AG04450 (cell line): ENCODE results near the gene EPO. TPM values are rescaled to one million over a fixed set of nuclear protein-coding genes. Genes with fewer than 3 reads are reported as not detected.

Experiments
- CTCF ChIA-PET: fragments of 300-600, 350-600 bp; formaldehyde crosslinking; extraction: SDS; loops from one replicate; lab custom pipeline; 2022; ENCODE audit warnings: antibody characterized with exemption, inconsistent platforms; lab: Charles Lee
- POLR2A ChIA-PET: fragments of 350-600 bp; formaldehyde crosslinking; extraction: SDS; loops from one replicate; lab custom pipeline; 2021; ENCODE audit warnings: antibody characterized with exemption, inconsistent platforms; lab: Yijun Ruan, JAX
- DNase-seq: peaks from one replicate; pipeline ENCODE4 v3.0.0-alpha.2; 2011; ENCODE audit warnings: low read depth, low spot score
- H3K27ac ChIP-seq: one replicate; pipeline ENCODE4 v1.5.1; 2012; ENCODE audit warnings: low read depth, low read length, control low read depth
- H3K27me3 ChIP-seq: one replicate; pipeline ENCODE4 v1.6.0; 2012; ENCODE audit warnings: low read length; ENCODE audit not compliant: control insufficient read depth, insufficient read depth
- H3K4me3 ChIP-seq: 2 replicates; pipeline ENCODE4 v1.5.1; 2011; ENCODE audit warnings: mild to moderate bottlenecking, low read depth, low read length, control low read depth
- H3K9me3 ChIP-seq: 2 replicates; pipeline ENCODE4 v1.5.1; 2012; ENCODE audit warnings: low read length; ENCODE audit not compliant: control insufficient read depth, insufficient read depth
- CTCF ChIP-seq: IDR thresholded peaks from 2 replicates; pipeline ENCODE4 v1.5.1; 2011; ENCODE audit warnings: low read depth, low read length, control low read depth, inconsistent platforms
- polyA minus RNA-seq: library from RNA; depleted of rRNA, polyadenylated mRNA; stranded (reverse); fragments of >200 nt; gene quantifications from 2 replicates; pipeline ENCODE4 v1.2.3, GENCODE V29; 2011; rRNA and poly(A)+ RNA removed
- polyA plus RNA-seq: library from polyadenylated mRNA; depleted of rRNA; stranded (reverse); fragments of >200 nt; gene quantifications from 2 replicates; pipeline ENCODE4 v1.2.3, GENCODE V29; 2011; rRNA removed

The EPO gene
- polyA plus RNA-seq (not detected in 2 replicates), polyA minus RNA-seq (not detected in 2 replicates)

GRCh38 chr7:100720279-100720670 is at the start of gene EPO:
Gene EPO, plus strand, starts transcription at chr7:100720468. Its CDS starts 513 bp downstream, at chr7:100720981.
- H3K4me3 ChIP-seq = peak within 1 kb of the TSS; percentile 2; the same call in 1 of the 2 replicates
- TF ChIP-seq CTCF = no peak
- peaks cover 22% of the 10 kb centered on the region for H3K9me3 ChIP-seq
- CTCF ChIA-PET = interaction anchor here (1.0 to 3.9 kb wide), 3 partner anchors 12 to 131 kb away, joined by 3 to 37 read pairs (median 3); partner anchors contain the start of gene SLC12A9
- peaks cover 54% of the 10 kb centered on the region for H3K27me3 ChIP-seq
- H3K27ac ChIP-seq = no peak within 1 kb of the TSS
- POLR2A ChIA-PET = interaction anchor here (1.3 kb wide), 1 partner anchor 132 kb away, joined by 7 read pairs; the partner anchor contains the start of gene SLC12A9
- DNase-seq = no peak

- Histone ChIP-seq H3K4me3 (no peak overlapping the region), H3K27ac (no peak overlapping the region), H3K9me3 (no peaks in the 10 kb centered on the region; the same call in 1 of the 2 replicates), H3K27me3 (peaks cover 8% of the 10 kb centered on the region)
- TF ChIP-seq CTCF = no peak
- CTCF ChIA-PET = interaction anchor here (0.7 kb wide), 1 partner anchor 22 kb away, joined by 6 read pairs; no protein-coding TSS in a partner anchor
- DNase-seq = no peak
- POLR2A ChIA-PET = no interaction called here
Observed at GRCh38 chr7:100671353-100672327, 48.6 kb upstream of the EPO start.

- no peaks in the 10 kb centered on the region; the same call in 1 of the 2 replicates for H3K9me3 ChIP-seq
- H3K27ac ChIP-seq = peak within 1 kb of the TSS; percentile 98
- H3K27me3 ChIP-seq = peaks cover 8% of the 10 kb centered on the region
- TF ChIP-seq CTCF = no peak
- POLR2A ChIA-PET = interaction anchor here (0.5 to 1.3 kb wide), 12 partner anchors 39 to 491 kb away, joined by 3 to 13 read pairs (median 3); partner anchors contain the start of genes FBXO24, LRCH4, MOSPD3 and PCOLCE
- CTCF ChIA-PET = interaction anchor here (0.6 to 1.2 kb wide), 3 partner anchors 19 to 109 kb away, joined by 3 to 4 read pairs (median 3); no protein-coding TSS in a partner anchor
- DNase-seq = peak; percentile 99
- H3K4me3 ChIP-seq = peak within 1 kb of the TSS; percentile 90
Observed at GRCh38 chr7:100673302-100673941, 46.8 kb upstream of the EPO start, which contains the start of gene GNB2. Gene GNB2, plus strand, starts transcription at chr7:100673740. Its CDS starts 2,526 bp downstream, at chr7:100676266.

- CTCF ChIA-PET = no interaction called here
- Histone ChIP-seq H3K9me3 (no peaks in the 10 kb centered on the region; the same call in 1 of the 2 replicates), H3K27ac (peak overlapping the region; percentile 21), H3K27me3 (peaks cover 8% of the 10 kb centered on the region), H3K4me3 (peak overlapping the region; percentile 90)
- POLR2A ChIA-PET = no interaction called here
- no peak for DNase-seq
- no peak for TF ChIP-seq CTCF
Observed at GRCh38 chr7:100673942-100674410, 46.3 kb upstream of the EPO start.
